NCI-H1436 (cell line): ENCODE measurements around the gene IFNAR1.

Experiments used
- DNase-seq: peaks from one replicate; lab custom pipeline; 2025; lab: John Stamatoyannopoulos, UW

The IFNAR1 gene

DNA sequence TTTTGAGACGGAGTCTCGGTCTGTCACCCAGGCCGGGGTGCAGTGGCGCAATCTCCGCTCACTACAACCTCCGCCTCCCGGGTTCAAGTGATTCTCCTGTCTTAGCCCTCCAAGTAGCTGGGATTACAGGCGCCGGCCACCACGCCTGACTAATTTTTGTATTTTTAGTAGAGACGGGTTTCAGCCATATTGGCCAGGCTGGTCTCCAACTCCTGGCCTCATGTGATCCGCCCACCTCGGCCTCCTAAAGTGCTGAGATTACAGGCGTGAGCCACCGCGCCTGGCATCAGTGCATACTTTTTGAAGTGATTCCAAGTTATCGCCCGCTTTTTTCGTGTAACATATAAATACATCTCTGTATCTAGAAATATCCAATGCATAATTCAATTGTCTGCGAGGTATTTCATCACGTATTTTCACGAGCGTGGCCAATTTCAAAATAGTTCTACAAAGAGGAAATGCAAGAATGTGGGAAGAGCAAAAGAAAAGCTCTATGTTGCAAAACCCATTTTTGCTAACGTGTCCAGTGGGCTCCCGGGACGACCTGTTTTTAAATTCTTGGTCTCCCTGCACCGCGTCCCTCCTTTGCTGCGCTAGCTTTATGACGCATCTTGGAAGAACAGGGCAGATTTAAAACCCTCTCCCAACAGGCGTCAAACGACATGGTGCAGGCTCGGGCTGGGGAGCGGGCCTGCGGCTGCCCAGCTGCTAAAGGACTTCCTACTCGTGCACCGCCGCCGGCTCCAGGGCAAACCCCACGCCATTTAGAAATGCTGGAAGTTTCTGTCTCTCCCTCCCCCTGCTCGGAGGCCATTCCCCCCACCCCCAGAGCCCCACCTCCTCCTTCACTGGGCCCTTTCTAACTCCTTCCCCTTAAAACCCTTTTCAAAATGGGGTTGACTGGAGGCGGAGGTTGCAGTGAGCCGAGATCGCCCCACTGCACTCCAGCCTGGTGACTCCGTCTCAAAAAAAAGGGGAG is 77.5 kb downstream of the IFNAR1 start:
- DNase-seq: peak; percentile 17

DNA sequence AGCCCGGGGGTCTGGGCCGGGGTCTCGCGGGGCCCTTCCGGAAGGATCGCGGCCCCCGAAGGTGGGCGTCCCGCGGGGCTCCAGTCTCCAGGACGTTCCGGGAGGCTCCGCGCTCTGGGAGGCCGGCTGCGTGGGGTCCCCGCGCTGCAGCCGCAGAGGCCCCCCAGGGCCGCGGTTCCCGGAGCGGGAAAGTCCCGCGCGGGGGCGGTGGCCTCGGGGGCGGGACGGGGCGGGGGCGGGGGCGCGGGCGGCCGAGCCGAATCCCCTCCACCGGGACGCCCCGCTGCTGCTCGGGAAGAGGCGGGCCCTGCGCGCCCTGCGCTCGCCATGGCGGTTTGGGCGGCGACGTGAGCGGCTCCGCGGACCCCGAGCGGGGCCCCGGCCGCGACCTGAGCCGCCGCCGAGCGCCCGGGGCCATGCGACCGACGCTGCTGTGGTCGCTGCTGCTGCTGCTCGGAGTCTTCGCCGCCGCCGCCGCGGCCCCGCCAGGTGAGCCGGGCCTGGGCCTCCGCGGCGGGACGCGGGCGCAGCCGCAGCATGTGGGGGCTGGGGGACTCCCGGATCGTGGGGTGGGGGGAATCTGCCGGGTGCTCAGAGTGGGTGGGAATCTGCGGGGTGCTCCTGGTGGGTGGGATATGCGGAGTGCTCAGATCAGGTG is 78.5 kb downstream of the IFNAR1 start, which contains the start of gene IFNGR2:
Gene IFNGR2, plus strand, starts transcription at position 286 of the 658 bp plus-strand sequence. Its CDS starts 131 bp downstream, at position 417.
- DNase-seq: no peak

DNA sequence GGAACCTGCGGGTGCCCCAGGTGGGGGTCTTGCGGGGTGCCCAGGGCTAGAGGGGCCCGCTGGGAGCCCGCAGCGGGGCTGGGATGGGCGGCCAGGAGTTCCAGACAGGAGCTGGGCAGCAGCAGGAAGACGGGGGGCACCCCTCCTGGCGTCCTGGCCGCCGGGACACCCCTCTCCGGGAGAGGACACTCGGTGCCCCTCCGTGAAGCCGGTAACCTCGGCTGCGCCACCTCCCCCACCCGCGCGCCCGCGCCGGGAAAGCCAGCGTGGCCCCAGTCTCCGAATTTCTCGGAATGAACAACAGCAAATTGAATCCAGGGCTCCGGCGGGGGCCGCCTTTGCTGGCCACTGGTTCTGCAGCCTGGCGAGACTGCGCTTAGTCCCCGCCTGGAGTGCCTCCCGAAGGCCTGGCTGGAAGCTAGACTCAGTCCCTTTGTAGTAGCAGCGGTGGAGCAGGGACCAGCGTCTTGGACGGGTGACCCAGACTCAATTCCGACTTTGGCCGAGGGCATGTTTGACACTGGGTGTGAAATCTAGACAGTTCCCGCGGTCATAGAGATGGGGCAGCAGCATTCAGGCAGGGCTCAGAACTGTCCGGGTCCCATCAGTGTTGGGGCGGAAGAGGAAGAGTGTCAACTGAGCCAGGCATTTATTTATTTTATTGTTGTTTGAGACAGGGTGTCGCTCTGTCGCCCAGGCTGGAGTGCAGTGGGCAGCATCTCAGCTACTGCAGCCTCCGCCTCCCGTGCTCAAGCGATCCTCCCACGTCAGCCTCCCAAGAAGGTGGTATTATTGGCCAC is 79.2 kb downstream of the IFNAR1 start:
- DNase-seq: no peak

DNA sequence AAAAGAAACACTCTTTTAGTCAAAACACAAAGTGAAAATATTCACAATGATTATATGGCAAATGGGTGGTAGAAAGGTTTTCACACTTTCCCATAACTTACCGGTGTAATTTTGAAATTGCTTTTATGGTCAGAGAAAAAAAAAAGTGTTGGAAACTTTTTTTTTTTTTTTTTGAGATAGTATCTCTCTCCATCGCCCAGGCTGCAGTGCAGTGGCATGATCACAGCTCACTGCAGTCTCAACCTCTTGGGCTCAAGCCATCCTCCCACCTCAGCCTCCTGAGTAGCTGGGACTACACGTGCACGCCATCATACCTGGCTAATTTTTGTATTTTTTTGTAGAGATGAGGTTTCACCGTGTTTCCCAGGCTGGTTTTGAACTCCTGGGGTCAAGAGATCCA is 81.7 kb downstream of the IFNAR1 start:
- DNase-seq: no peak
